Stomach (tissue), 4 donors: ENCODE data around the gene MSI2.

Experiments used
- CTCF ChIP-seq, 7 experiments: fragments of 450-650 bp in 4 of 7; fragments of 200-600 bp in 3 of 7; sonication (generic) in 3 of 7; IDR thresholded peaks; one replicate each; pipeline ENCODE4 v1.5.1; 2016 to 2019; ENCODE audit warnings: antibody characterized with exemption in 7 of 7, control low read depth in 2 of 7, mild to moderate bottlenecking in 1 of 7
- POLR2A ChIP-seq, 4 donors: fragments of 450-650 bp; IDR thresholded peaks; one replicate each; pipeline ENCODE4 v1.6.1; 2016; ENCODE audit warnings: antibody characterized with exemption in 4 of 4, control low read depth in 2 of 4, mild to moderate bottlenecking in 1 of 4, moderate library complexity in 1 of 4
- POLR2AphosphoS5 ChIP-seq, 3 donors: sonication (generic); formaldehyde crosslinking; IDR thresholded peaks; one replicate each; pipeline ENCODE4 v1.6.1; 2016; ENCODE audit warnings: antibody characterized with exemption in 3 of 3

- no peak for TF ChIP-seq POLR2A (IDR thresholded peaks at IDR 0.05)
- TF ChIP-seq CTCF (IDR thresholded peaks at IDR 0.05): no peak
- no peak for TF ChIP-seq POLR2AphosphoS5 (IDR thresholded peaks at IDR 0.05)
These were observed 173.6 kb downstream of the MSI2 start for GRCh38 chr17:57429966-57430365.
